OCI-LY7 (cell line): ENCODE results near the gene PAQR4.
A peak's percentile ranks its signal among the peaks of the same experiment; 100 is the strongest.

Experiments used
- EZH2phosphoT487 ChIP-seq: fragments of 200-600 bp; sonication (generic); IDR thresholded peaks from 2 replicates; pipeline ENCODE4 v1.6.1; 2018; ENCODE audit warnings: low read depth, borderline replicate concordance, mild to moderate bottlenecking, mixed run types, antibody characterized with exemption, low read length, moderate library complexity, mixed read lengths
- TF ChIP-seq, protein P1 (sequence below): fragments of 200-600 bp; sonication (generic); conservative IDR thresholded peaks from 2 replicates; pipeline ENCODE4 v1.5.1; 2014; ENCODE audit warnings: mild to moderate bottlenecking, antibody characterized with exemption, low read length, moderate library complexity, mixed read lengths

DNA sequence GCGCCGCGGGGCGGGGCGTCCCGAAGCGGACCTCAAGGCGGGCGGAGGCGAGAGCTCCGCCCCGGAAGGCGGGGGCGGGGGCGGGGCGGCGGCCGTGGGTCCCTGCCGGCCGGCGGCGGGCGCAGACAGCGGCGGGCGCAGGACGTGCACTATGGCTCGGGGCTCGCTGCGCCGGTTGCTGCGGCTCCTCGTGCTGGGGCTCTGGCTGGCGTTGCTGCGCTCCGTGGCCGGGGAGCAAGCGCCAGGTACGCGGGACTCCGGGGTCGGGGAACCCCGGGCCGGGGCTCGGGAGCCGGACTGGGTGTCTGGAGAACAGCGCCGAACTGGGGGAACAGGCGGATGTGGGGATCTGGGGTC lies 51.1 kb downstream of the PAQR4 start, which contains the start of gene TNFRSF12A:
- TF ChIP-seq, protein P1, sequence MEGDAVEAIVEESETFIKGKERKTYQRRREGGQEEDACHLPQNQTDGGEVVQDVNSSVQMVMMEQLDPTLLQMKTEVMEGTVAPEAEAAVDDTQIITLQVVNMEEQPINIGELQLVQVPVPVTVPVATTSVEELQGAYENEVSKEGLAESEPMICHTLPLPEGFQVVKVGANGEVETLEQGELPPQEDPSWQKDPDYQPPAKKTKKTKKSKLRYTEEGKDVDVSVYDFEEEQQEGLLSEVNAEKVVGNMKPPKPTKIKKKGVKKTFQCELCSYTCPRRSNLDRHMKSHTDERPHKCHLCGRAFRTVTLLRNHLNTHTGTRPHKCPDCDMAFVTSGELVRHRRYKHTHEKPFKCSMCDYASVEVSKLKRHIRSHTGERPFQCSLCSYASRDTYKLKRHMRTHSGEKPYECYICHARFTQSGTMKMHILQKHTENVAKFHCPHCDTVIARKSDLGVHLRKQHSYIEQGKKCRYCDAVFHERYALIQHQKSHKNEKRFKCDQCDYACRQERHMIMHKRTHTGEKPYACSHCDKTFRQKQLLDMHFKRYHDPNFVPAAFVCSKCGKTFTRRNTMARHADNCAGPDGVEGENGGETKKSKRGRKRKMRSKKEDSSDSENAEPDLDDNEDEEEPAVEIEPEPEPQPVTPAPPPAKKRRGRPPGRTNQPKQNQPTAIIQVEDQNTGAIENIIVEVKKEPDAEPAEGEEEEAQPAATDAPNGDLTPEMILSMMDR: peak; percentile 34; the same call in 1 of the 2 replicates
- no peak for TF ChIP-seq EZH2phosphoT487
